ENCODE results near the gene IL17RB. TPM values are rescaled to one million over a fixed set of nuclear protein-coding genes. Genes with fewer than 3 reads are reported as not detected.

Gene IL17RB, protein sequence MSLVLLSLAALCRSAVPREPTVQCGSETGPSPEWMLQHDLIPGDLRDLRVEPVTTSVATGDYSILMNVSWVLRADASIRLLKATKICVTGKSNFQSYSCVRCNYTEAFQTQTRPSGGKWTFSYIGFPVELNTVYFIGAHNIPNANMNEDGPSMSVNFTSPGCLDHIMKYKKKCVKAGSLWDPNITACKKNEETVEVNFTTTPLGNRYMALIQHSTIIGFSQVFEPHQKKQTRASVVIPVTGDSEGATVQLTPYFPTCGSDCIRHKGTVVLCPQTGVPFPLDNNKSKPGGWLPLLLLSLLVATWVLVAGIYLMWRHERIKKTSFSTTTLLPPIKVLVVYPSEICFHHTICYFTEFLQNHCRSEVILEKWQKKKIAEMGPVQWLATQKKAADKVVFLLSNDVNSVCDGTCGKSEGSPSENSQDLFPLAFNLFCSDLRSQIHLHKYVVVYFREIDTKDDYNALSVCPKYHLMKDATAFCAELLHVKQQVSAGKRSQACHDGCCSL
- total RNA-seq, result 1.5 TPM
- 0.43 TPM for polyA plus RNA-seq

DNA sequence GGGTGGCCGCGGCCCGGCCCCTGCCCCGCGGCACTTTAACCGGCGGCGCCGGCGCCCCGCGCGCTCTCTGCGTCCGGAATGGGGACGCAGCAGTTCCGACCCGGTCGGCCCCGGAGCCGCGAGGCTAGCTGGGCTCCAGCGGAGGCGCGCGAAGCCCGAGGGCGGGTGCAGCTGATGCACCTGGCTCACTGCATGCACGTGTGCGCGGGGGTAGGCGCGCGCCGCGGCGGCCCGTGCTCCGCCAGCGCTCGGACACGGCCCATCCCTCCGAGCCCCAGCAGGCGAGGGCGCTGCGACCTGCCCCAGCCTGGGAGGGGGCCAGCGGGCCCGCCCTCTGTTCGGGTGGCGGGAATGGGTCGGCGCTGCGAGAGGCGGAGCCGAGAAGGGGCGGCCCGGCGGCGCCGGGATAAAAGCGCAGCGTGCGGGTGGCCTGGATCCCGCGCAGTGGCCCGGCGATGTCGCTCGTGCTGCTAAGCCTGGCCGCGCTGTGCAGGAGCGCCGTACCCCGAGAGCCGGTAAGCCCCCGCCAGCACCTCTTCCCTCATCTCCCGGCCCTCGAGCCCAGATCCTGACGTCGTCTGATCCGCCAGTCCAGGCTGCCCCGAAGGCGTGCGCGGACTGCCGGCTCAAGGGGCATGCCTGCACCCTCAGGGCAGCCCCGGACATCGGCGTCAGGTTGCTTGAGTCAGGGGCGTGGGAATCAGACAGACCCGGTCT, at the start of gene IL17RB, which contains the start of gene CHDH:
IL17RB (plus strand) TSS at position 435 of the 717 bp plus-strand sequence; CDS start at position 456, 21 bp downstream.
CHDH (minus strand) TSS at position 286 of the 717 bp plus-strand sequence. CDS start 22,411 bp downstream, outside the sequence.
- Histone ChIP-seq H3K27ac (ENCODE audit: low read depth) (no peak within 1 kb of the TSS), H3K4me1 (ENCODE audit: insufficient read depth) (no peaks in the 10 kb centered on the region), H3K4me3 (ENCODE audit: low read depth, low read length) (peak within 1 kb of the TSS; percentile 64), H3K36me3 (ENCODE audit: insufficient read depth) (no peaks in the 10 kb centered on the region)
- WGBS, result 1% methylated on average over 91 of the region's 91 CpGs
- DNase-seq (ENCODE audit: extremely low spot score), result no peak

- no peaks in the 10 kb centered on the region for H3K36me3 ChIP-seq (ENCODE audit: insufficient read depth)
- no peak for DNase-seq (ENCODE audit: extremely low spot score)
- no peaks in the 10 kb centered on the region for H3K4me1 ChIP-seq (ENCODE audit: insufficient read depth)
- 85% methylated on average over 8 of the region's 8 CpGs for WGBS
- no peak overlapping the region for H3K27ac ChIP-seq (ENCODE audit: low read depth)
- no peak overlapping the region for H3K4me3 ChIP-seq (ENCODE audit: low read depth, low read length)
Observed at GRCh38 chr3:53798144-53798543, 48.2 kb upstream of the IL17RB start.

GRCh38 chr3:53799338-53799865, 47.0 kb upstream of the IL17RB start:
- 95% methylated on average over 12 of the region's 12 CpGs for WGBS
- Histone ChIP-seq H3K4me3 (ENCODE audit: low read depth, low read length) (no peak overlapping the region), H3K36me3 (ENCODE audit: insufficient read depth) (no peaks in the 10 kb centered on the region), H3K4me1 (ENCODE audit: insufficient read depth) (no peaks in the 10 kb centered on the region), H3K27ac (ENCODE audit: low read depth) (no peak overlapping the region)
- DNase-seq (ENCODE audit: extremely low spot score), result no peak

DNA sequence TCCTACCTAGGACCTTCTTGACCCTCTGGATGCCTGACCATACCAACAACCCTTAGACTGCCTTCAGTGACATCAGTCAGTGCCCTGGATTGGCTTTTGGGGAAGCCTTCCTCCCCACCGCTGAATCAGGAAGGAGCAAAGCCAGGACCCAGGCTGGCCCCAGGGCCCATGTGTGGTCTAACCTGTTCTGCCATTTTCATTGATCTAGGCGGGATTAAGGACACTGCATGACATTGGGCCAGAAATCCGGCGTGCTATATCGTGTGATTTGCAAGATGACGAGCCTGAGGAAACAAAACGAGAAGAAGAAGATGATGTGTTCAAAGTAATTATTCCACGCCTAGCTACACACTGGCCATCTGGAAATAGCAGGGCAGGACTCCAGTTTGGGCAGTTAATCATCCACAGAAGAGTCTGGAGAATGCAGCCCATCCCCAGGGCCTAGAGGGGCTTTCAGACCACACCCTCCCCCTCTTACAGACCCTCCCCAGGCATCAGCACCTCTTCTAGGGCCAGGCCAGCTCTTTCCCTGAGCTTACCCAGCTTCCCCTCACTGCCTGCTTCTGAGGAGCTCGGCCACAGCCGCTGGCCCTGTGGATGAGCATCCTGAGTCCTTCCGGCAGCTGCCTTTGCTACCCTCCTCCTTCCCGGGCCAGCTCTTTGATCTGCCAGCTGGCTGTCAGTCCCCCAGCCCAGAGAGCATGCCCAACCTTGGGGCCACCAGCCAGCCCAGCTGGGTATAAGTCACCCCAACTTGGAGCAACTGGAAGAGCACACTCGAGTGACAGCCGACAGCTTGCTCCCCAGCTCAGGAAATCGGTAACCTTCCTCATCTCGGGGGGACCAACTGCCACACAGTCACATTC, 46.1 kb upstream of the IL17RB start:
- Histone ChIP-seq H3K27ac (ENCODE audit: low read depth) (no peak overlapping the region), H3K4me3 (ENCODE audit: low read depth, low read length) (no peak overlapping the region), H3K4me1 (ENCODE audit: insufficient read depth) (no peaks in the 10 kb centered on the region), H3K36me3 (ENCODE audit: insufficient read depth) (no peaks in the 10 kb centered on the region)
- 83% methylated on average over 16 of the region's 16 CpGs for WGBS
- no peak for DNase-seq (ENCODE audit: extremely low spot score)

GRCh38 chr3:53801319-53801718, 45.0 kb upstream of the IL17RB start:
- WGBS, result 94% methylated on average over 9 of the region's 9 CpGs
- H3K36me3 ChIP-seq (ENCODE audit: insufficient read depth), result no peaks in the 10 kb centered on the region
- DNase-seq (ENCODE audit: extremely low spot score), result no peak
- H3K4me1 ChIP-seq (ENCODE audit: insufficient read depth), result no peaks in the 10 kb centered on the region
- no peak overlapping the region for H3K4me3 ChIP-seq (ENCODE audit: low read depth, low read length)
- no peak overlapping the region for H3K27ac ChIP-seq (ENCODE audit: low read depth)

DNA sequence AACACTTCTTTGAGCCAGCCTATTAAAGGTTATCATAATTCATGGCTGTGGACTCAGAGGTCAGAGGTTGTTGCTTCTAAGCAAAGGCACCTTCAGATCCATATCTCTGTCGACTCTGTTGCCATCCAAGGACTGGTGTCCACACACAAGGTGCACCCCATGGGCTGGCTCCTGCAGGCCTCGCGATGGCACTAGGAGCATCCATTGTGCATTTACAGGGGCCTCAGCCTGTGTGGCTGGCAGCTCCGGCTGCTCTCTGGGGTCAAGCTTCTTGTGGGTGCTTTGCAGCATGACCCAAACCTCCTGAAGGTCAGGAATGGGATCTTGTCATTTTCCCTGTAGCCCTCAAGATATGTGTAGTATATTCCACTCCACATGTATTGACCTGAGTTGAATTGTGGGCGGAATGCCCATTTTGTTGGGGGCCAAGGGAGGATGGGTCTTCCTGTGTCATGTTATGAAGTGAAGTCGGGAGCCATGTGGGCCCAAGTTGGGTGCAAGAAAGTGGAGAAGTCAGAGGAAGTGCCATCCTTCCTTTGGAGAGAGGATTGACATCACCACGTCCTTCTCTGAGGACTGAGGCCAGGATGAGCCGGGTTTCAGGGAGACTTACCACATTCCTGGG, 44.0 kb upstream of the IL17RB start:
- Histone ChIP-seq H3K36me3 (ENCODE audit: insufficient read depth) (no peaks in the 10 kb centered on the region), H3K4me1 (ENCODE audit: insufficient read depth) (no peaks in the 10 kb centered on the region), H3K4me3 (ENCODE audit: low read depth, low read length) (no peak overlapping the region), H3K27ac (ENCODE audit: low read depth) (no peak overlapping the region)
- 89% methylated on average over 8 of the region's 8 CpGs for WGBS
- DNase-seq (ENCODE audit: extremely low spot score), result no peak

DNA sequence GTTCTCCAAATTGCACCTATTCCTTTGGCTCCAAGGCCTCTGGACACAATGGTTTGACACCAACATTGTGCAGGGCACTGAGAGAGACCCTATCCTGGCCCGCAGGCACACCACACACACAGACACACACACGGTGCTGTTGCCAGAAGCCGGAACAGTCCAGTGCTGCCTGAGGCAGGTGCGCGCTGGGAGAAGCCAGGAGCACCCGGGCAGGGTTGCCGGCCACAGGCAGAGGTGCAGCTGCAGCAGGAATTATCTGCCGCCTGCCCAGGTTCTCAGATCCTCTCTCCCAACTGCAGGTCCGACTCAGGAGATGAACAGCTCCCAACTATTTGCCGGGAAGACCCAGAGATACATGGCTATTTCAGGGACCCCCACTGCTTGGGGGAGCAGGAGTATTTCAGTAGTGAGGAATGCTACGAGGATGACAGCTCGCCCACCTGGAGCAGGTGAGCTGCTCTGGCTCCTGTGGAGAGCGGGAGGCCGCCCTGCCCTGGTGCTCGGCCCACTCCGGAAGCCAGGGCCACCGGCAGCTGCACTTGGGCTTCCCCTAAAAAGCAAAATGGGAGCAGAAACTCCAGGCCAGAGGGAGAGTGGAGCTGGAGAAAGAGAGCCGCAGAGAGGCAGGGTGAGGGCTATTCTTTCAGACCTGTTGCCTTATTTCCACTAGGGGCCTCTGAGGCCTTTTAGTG, 43.1 kb upstream of the IL17RB start:
- no peaks in the 10 kb centered on the region for H3K4me1 ChIP-seq (ENCODE audit: insufficient read depth)
- H3K4me3 ChIP-seq (ENCODE audit: low read depth, low read length), result no peak overlapping the region
- WGBS, result 92% methylated on average over 18 of the region's 18 CpGs
- no peak for DNase-seq (ENCODE audit: extremely low spot score)
- no peak overlapping the region for H3K27ac ChIP-seq (ENCODE audit: low read depth)
- no peaks in the 10 kb centered on the region for H3K36me3 ChIP-seq (ENCODE audit: insufficient read depth)

DNA sequence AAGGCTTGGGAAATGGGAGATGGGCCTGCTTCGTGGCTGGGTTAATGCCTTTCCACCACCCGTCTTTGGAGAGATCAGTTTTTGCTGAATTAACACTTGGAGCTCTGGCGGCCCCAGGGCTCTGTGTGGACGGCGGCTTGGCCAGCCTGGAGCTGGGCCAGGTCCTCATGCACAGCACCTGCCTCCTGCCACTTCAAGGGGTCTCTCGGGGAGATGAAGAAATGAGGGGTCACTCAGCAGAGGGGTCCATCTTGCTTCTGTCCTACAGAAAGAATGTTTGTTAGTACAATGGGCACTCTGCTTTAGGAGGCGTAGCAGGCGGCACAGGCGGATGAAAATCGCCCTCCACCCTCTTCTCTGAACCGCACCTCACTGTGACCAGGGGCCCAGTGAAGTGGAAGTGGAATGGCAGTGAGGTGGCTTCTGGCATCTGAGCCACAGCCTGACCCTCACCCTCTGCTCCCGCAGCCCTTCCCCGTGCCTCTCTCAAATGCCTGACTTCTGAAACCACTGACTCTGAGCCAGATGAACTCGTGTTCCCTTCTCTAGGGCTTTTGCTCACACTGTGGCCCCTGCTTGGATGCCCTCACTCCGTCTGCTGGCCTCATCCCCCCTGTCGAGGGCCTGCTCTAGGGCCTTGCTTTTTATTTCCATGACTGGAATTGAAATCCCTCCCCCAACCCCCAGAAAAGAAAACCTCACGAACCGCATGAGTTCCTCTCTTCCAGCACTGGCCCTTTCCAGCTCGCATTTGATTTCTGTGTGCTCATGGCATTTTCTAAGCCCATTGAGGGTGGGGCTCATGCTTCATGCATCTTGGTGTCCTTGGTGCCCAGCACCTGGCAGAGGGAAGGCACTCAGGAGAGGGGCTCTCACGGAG, 42.3 kb upstream of the IL17RB start:
- 83% methylated on average over 20 of the region's 20 CpGs for WGBS
- Histone ChIP-seq H3K27ac (ENCODE audit: low read depth) (no peak overlapping the region), H3K4me3 (ENCODE audit: low read depth, low read length) (no peak overlapping the region), H3K4me1 (ENCODE audit: insufficient read depth) (no peaks in the 10 kb centered on the region), H3K36me3 (ENCODE audit: insufficient read depth) (no peaks in the 10 kb centered on the region)
- no peak for DNase-seq (ENCODE audit: extremely low spot score)

DNA sequence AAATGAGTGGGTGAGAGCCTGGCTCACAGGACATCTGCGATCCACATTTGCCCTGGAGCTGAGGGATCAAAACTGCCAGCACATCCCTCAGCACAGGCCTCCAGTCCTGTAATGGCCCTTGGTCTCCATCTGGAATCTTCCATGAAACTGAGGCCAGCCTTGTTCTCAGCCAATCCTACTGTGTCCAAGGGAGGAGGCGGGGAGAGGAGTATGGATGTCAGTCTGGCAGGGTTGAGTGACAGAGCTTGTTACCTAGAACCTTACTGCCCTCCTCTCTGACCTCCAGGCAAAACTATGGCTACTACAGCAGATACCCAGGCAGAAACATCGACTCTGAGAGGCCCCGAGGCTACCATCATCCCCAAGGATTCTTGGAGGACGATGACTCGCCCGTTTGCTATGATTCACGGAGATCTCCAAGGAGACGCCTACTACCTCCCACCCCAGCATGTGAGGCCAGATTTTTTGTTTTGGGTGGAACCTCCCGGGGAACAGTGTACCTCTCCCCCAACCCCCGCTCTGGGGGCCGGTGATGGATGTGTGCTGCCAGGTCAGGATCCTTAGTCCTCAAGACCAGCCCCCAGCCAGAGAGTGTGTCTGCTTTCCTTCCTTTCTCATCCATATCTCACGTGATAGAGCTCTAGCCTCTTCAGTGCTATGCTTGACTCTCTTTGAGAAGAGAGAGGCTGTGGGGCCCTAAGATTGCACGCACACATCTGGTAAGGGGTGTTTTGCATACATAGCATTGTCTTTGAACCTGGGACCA, 41.5 kb upstream of the IL17RB start:
- H3K4me3 ChIP-seq (ENCODE audit: low read depth, low read length), result no peak overlapping the region
- DNase-seq (ENCODE audit: extremely low spot score), result no peak
- no peak overlapping the region for H3K27ac ChIP-seq (ENCODE audit: low read depth)
- H3K36me3 ChIP-seq (ENCODE audit: insufficient read depth), result no peaks in the 10 kb centered on the region
- 61% methylated on average over 14 of the region's 14 CpGs for WGBS
- H3K4me1 ChIP-seq (ENCODE audit: insufficient read depth), result no peaks in the 10 kb centered on the region

GRCh38 chr3:53805463-53806159, 40.8 kb upstream of the IL17RB start:
- no peaks in the 10 kb centered on the region for H3K4me1 ChIP-seq (ENCODE audit: insufficient read depth)
- DNase-seq (ENCODE audit: extremely low spot score), result no peak
- H3K36me3 ChIP-seq (ENCODE audit: insufficient read depth), result no peaks in the 10 kb centered on the region
- no peak overlapping the region for H3K27ac ChIP-seq (ENCODE audit: low read depth)
- 83% methylated on average over 4 of the region's 4 CpGs for WGBS
- H3K4me3 ChIP-seq (ENCODE audit: low read depth, low read length), result no peak overlapping the region

Data from urinary bladder (tissue), 4 donors.